K562 (cell line): ENCODE measurements around the gene SCYL1. TPM values are rescaled to one million over a fixed set of nuclear protein-coding genes. Genes with fewer than 3 reads are reported as not detected.

ENCODE experiments used
- HOXB6 ChIP-seq: fragments of 250-450 bp; sonication (Bioruptor Pico); IDR thresholded peaks from 2 replicates; pipeline ENCODE4 v1.5.1; 2022; ENCODE audit warnings: mild to moderate bottlenecking, borderline replicate concordance
- KAT7 ChIP-seq: sonication (generic); formaldehyde crosslinking; IDR thresholded peaks from 2 replicates; pipeline ENCODE4 v1.8.0; 2022; ENCODE audit warnings: missing genetic modification reagents, mild to moderate bottlenecking, borderline replicate concordance
- NR2C2 ChIP-seq, 2 experiments: fragments of 200-800 bp in 1 of 2; sonication (Bioruptor generic) in 1 of 2; sonication (generic) in 1 of 2; formaldehyde crosslinking in 1 of 2; IDR thresholded peaks; 2 replicates each; pipeline versions ENCODE4 v1.6.1 to v1.8.0; 2016 to 2022; ENCODE audit warnings: mild to moderate bottlenecking in 1 of 2, missing compliant biosample characterization in 1 of 2, missing genetic modification characterization in 1 of 2, missing genetic modification reagents in 1 of 2
- REST ChIP-seq, 2 experiments: fragments of 450-650 bp; formaldehyde crosslinking in 1 of 2; IDR thresholded peaks; 2 replicates each; pipeline versions ENCODE4 v1.4.0 to v1.6.1; 2014 to 2020; ENCODE audit warnings: mild to moderate bottlenecking in 2 of 2, borderline replicate concordance in 1 of 2, low read depth in 1 of 2
- STAT6 ChIP-seq: sonication (generic); formaldehyde crosslinking; IDR thresholded peaks from 2 replicates; pipeline ENCODE4 v1.8.1; 2023; ENCODE audit warnings: mild to moderate bottlenecking, missing genetic modification reagents
- ZNF655 ChIP-seq: fragments of 250-450 bp; sonication (Bioruptor Pico); IDR thresholded peaks from 2 replicates; pipeline ENCODE4 v1.5.0; 2021
- ZNF696 ChIP-seq: fragments of 250-450 bp; sonication (Bioruptor Pico); conservative IDR thresholded peaks from 2 replicates; pipeline ENCODE4 v1.4.0; 2020; ENCODE audit warnings: mild to moderate bottlenecking, moderate library complexity
- polyA plus RNA-seq, 8 experiments: library from polyadenylated mRNA; depleted of rRNA in 4 of 8; stranded (reverse) in 5 of 8; unstranded in 3 of 8; fragments of >200 nt; fragmentation: Nextera tagmentation in 2 of 8; fragmentation: Illumina TruSeq in 1 of 8; extraction: Ambion mirVana in 2 of 8; extraction: Trizol in 1 of 8; gene quantifications; 2 replicates each; pipeline versions ENCODE4 v1.2.1 to v1.2.3, GENCODE V29; 2011 to 2014; ENCODE audit warnings: inconsistent platforms in 1 of 8, missing spikeins in 1 of 8
- total RNA-seq, 7 experiments: library from RNA; depleted of rRNA in 6 of 7; stranded (reverse); fragments of >200 nt in 6 of 7; fragmentation: Illumina TruSeq in 2 of 7; extraction: Trizol in 2 of 7; gene quantifications; 2 replicates each; pipeline versions ENCODE4 v1.2.1 to v1.2.3, GENCODE V29; 2011 to 2021; ENCODE audit warnings: low replicate concordance in 1 of 7
- TF ChIP-seq, protein P1 (sequence below): fragments of 450-650 bp; IDR thresholded peaks from 2 replicates; pipeline ENCODE4 v1.6.1; 2018; ENCODE audit not compliant: partially characterized antibody

Gene SCYL1
- total and polyA plus RNA-seq, 9 of the 15 experiments (the other 6 are each of a cell fraction or from before 2014, with no cell fraction given), result 1.9 to 145 (median 57.6) TPM

GRCh38 chr11:65501472-65502273 lies 23.2 kb upstream of the SCYL1 start (continued):
- TF ChIP-seq, protein P1, sequence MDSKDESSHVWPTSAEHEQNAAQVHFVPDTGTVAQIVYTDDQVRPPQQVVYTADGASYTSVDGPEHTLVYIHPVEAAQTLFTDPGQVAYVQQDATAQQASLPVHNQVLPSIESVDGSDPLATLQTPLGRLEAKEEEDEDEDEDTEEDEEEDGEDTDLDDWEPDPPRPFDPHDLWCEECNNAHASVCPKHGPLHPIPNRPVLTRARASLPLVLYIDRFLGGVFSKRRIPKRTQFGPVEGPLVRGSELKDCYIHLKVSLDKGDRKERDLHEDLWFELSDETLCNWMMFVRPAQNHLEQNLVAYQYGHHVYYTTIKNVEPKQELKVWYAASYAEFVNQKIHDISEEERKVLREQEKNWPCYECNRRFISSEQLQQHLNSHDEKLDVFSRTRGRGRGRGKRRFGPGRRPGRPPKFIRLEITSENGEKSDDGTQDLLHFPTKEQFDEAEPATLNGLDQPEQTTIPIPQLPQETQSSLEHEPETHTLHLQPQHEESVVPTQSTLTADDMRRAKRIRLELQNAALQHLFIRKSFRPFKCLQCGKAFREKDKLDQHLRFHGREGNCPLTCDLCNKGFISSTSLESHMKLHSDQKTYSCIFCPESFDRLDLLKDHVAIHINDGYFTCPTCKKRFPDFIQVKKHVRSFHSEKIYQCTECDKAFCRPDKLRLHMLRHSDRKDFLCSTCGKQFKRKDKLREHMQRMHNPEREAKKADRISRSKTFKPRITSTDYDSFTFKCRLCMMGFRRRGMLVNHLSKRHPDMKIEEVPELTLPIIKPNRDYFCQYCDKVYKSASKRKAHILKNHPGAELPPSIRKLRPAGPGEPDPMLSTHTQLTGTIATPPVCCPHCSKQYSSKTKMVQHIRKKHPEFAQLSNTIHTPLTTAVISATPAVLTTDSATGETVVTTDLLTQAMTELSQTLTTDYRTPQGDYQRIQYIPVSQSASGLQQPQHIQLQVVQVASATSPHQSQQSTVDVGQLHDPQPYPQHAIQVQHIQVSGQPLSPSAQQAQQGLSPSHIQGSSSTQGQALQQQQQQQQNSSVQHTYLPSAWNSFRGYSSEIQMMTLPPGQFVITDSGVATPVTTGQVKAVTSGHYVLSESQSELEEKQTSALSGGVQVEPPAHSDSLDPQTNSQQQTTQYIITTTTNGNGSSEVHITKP, result no peak
- TF ChIP-seq REST (IDR thresholded peaks at IDR 0.05; ENCODE audit: borderline replicate concordance) (no peak), REST (CRISPR knock-in tag; IDR thresholded peaks at IDR 0.05; ENCODE audit: low read depth) (no peak), ZNF655 (CRISPR knock-in tag) (no peak), STAT6 (CRISPR knock-in tag) (no peak), KAT7 (CRISPR knock-in tag) (0 out of 2 replicates have a peak, but pooled peaks have one; percentile 65), NR2C2 (CRISPR knock-in tag; IDR thresholded peaks at IDR 0.05) (no peak; the same call in 1 of the 2 replicates), NR2C2 (tag; IDR thresholded peaks at IDR 0.05) (no peak), HOXB6 (CRISPR knock-in tag) (peak; percentile 8), ZNF696 (CRISPR knock-in tag) (peak; percentile 68; the same call in 1 of the 2 replicates)
